ENCODE data around the gene QDPR. TPM values are rescaled to one million over a fixed set of nuclear protein-coding genes. Genes with fewer than 3 reads are reported as not detected.

Gene QDPR
- total and polyA plus RNA-seq, 8 donors: 0.45 to 90.4 (median 19.9) TPM

- Histone ChIP-seq H3K9me3 (peaks cover 0 to 11% (median 3%) of the 10 kb centered on the region in 4 donors), H3K27ac (no peak overlapping the region), H3K4me3 (no peak overlapping the region), H3K4me1 (no peaks in the 10 kb centered on the region), H3K27me3 (no peaks in the 10 kb centered on the region), H3K36me3 (peaks cover 0 to 66% (median 21%) of the 10 kb centered on the region in 4 donors)
- intact Hi-C loops (cut with DNase I; ENCODE audit: low total_unique reads): no loop called here
- TF ChIP-seq CTCF (IDR thresholded peaks at IDR 0.05) (no peak), EP300 (IDR thresholded peaks at IDR 0.05) (no peak), POLR2A (IDR thresholded peaks at IDR 0.05) (no peak), POLR2AphosphoS5 (IDR thresholded peaks at IDR 0.05) (no peak)
- WGBS, 5 donors: 74 to 91% (median 89%) methylated on average over 6 to 7 of the region's 7 CpGs
- DNase-seq: no peak
Measured at GRCh38 chr4:17480210-17480927, 31.5 kb downstream of the QDPR start.

GRCh38 chr4:17477774-17478472 lies 34.0 kb downstream of the QDPR start:
- 74 to 87% (median 79%) methylated on average over 9 of the region's 9 CpGs for WGBS, 5 donors
- DNase-seq: no peak
- H3K4me3 ChIP-seq: no peak overlapping the region

DNA sequence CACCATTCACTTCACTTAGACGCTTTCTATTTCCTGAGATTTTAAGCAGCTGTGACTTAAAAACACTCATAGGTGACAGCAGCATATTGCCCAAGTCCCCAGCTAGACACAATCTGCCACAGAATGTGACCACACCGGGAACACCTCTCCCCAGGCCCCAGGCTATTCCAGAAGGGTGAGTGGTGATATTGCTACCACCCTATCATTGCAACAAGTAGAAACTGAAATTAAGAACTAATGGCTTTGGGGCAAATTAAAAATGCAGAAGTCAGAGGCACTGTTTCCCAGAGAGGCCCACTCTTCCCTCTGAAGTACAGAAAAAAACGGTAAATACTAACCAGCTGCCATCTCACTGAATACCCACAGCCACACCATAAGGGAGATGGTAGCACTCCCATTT lies 35.0 kb downstream of the QDPR start:
- Histone ChIP-seq H3K27ac (no peak overlapping the region), H3K4me3 (no peak overlapping the region), H3K36me3 (peaks cover 0 to 31% (median 2%) of the 10 kb centered on the region in 4 donors), H3K4me1 (no peaks in the 10 kb centered on the region), H3K27me3 (no peaks in the 10 kb centered on the region), H3K9me3 (peaks cover 0 to 11% (median 3%) of the 10 kb centered on the region in 4 donors)
- TF ChIP-seq POLR2A (IDR thresholded peaks at IDR 0.05): no peak
- TF ChIP-seq CTCF (IDR thresholded peaks at IDR 0.05): no peak
- TF ChIP-seq POLR2AphosphoS5 (IDR thresholded peaks at IDR 0.05): no peak
- no peak for DNase-seq
- intact Hi-C loops (cut with DNase I; ENCODE audit: low total_unique reads): no loop called here
- 74 to 86% (median 79%) methylated on average over 3 of the region's 3 CpGs for WGBS, 5 donors

More at GRCh38 chr4:17477774-17478472, 34.0 kb downstream of the QDPR start:
- Histone ChIP-seq H3K4me1 (no peaks in the 10 kb centered on the region), H3K9me3 (peaks cover 0 to 11% (median 3%) of the 10 kb centered on the region in 4 donors), H3K27ac (no peak overlapping the region), H3K36me3 (peaks cover 0 to 42% (median 7%) of the 10 kb centered on the region in 4 donors), H3K27me3 (no peaks in the 10 kb centered on the region)
- intact Hi-C loops (cut with DNase I; ENCODE audit: low total_unique reads): no loop called here
- no peak for TF ChIP-seq EP300 (IDR thresholded peaks at IDR 0.05)
- no peak for TF ChIP-seq POLR2A (IDR thresholded peaks at IDR 0.05)
- no peak for TF ChIP-seq CTCF (IDR thresholded peaks at IDR 0.05)
- TF ChIP-seq POLR2AphosphoS5 (IDR thresholded peaks at IDR 0.05): no peak

DNA sequence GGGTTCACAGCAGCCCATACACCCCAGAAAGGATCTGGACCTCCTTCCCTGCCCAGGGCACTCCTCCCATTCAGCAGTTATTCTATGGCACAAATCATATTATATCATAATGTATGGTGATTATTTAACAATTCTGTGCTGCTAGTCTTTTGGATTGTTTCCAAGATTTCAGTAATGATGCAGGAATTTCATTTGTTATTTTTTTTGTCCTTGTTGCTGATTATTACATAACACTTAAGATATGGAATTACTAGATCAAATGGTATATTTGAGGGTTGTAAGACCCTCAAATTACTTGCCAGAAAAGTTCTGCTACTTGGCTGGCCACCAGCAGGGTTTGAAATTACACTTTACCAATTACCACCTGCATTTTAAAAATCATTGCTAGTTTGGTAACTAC lies 36.4 kb downstream of the QDPR start:
- DNase-seq: no peak
- Histone ChIP-seq H3K36me3 (peaks cover 0 to 17% (median 2%) of the 10 kb centered on the region in 4 donors), H3K4me1 (no peaks in the 10 kb centered on the region), H3K9me3 (no peaks in the 10 kb centered on the region), H3K4me3 (no peak overlapping the region), H3K27ac (no peak overlapping the region), H3K27me3 (no peaks in the 10 kb centered on the region)
- TF ChIP-seq POLR2A (IDR thresholded peaks at IDR 0.05): no peak
- no peak for TF ChIP-seq CTCF (IDR thresholded peaks at IDR 0.05)
- TF ChIP-seq POLR2AphosphoS5 (IDR thresholded peaks at IDR 0.05): no peak
- TF ChIP-seq EP300 (IDR thresholded peaks at IDR 0.05): no peak
- intact Hi-C loops (cut with DNase I; ENCODE audit: low total_unique reads): no loop called here

All from stomach (tissue), 9 donors.